ENCODE results near the gene ATL1.

Gene ATL1

DNA sequence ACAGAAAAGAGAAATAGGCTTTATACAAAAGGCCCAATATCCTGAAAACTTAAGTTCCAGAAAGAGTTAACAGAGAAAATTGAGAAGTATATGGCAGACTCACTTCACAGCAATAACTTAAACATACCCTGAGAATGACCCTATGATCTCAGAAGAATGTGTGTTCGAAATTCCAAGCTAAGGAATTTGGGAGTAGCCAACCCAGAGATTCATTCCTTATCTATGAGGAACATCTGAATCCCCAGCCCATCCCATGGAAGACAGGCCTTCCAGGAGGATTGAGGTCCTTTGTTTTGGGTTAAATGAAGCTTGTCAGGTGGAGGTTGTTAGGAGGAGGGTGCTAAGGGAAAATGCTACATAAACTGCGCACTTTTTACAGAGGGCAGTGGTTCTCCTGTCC, 115.7 kb downstream of the ATL1 start:
- TF ChIP-seq, protein P1, sequence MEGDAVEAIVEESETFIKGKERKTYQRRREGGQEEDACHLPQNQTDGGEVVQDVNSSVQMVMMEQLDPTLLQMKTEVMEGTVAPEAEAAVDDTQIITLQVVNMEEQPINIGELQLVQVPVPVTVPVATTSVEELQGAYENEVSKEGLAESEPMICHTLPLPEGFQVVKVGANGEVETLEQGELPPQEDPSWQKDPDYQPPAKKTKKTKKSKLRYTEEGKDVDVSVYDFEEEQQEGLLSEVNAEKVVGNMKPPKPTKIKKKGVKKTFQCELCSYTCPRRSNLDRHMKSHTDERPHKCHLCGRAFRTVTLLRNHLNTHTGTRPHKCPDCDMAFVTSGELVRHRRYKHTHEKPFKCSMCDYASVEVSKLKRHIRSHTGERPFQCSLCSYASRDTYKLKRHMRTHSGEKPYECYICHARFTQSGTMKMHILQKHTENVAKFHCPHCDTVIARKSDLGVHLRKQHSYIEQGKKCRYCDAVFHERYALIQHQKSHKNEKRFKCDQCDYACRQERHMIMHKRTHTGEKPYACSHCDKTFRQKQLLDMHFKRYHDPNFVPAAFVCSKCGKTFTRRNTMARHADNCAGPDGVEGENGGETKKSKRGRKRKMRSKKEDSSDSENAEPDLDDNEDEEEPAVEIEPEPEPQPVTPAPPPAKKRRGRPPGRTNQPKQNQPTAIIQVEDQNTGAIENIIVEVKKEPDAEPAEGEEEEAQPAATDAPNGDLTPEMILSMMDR (IDR thresholded peaks at IDR 0.05; ENCODE audit: low read depth, low read length): no peak
- no peak for DNase-seq

DNA sequence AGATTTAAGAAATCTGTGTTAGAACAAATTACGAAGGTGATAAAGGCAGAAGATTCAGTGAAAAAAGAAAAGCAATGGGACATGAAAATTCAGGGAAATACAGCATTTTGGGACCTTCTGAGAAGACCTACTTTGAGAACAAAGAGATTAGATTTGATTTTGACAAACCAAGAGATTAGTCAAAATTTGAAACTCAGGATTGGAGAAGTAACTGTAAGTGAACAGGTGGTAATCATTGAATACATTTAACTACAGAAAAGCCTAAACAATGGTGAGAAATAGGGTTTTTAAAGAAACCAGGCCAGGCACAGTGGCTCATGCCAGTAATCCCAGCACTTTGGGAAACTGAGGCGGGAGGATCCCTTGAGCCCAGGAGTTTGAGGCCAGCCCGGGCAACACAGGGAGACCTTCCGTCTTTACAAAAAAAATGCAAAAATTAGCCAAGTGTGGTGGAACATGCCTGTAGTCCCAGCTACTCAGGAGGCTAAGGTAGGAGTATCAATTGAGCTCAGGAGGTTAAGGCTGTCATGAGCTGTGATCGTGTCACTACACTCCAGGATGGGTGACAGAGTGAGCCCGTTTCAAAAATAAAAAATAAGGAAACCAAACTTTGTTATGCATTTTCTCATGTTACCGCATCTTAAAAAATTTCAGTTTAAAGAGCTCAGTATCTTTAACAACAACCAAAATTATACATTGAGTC, 117.0 kb downstream of the ATL1 start:
- Histone ChIP-seq H3K27me3 (no peaks in the 10 kb centered on the region), H3K4me3 (ENCODE audit: low read depth, low read length) (no peak overlapping the region), H3K4me1 (no peaks in the 10 kb centered on the region), H3K9me3 (no peaks in the 10 kb centered on the region), H3K36me3 (no peaks in the 10 kb centered on the region)
- DNase-seq: no peak
- TF ChIP-seq, protein P1 (IDR thresholded peaks at IDR 0.05; ENCODE audit: low read depth, low read length): no peak

More for the DNA sequence above, 115.7 kb downstream of the ATL1 start:
- Histone ChIP-seq H3K4me3 (ENCODE audit: low read depth, low read length) (no peak overlapping the region), H3K9me3 (no peaks in the 10 kb centered on the region), H3K4me1 (no peaks in the 10 kb centered on the region), H3K36me3 (no peaks in the 10 kb centered on the region), H3K27me3 (no peaks in the 10 kb centered on the region)

DNA sequence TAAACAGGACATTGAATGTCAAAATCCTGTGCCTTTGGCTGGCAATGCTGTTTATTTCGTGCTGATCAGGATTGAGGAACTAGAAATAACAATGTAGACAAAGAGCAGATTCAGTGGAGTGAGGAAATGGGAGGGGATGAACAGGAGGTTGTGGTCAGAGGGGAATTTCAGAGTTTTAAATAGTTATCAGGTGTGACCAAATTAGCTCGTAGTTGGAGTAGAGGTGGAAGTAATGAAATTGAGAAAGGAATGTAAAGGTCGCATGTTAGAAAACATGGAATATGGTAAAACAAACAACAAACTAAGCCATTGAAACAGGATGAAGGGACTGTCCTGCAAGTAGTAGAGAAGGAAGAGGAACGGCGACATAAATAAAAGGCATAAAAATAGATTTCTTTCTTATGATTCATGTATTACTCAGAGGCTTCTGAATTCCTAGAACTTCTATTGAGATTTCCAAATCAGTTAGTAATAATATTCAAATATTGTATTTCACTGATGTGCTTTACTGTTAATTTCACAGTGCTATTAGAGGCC, 117.7 kb downstream of the ATL1 start:
- DNase-seq: no peak
- H3K36me3 ChIP-seq: no peaks in the 10 kb centered on the region
- TF ChIP-seq, protein P1 (IDR thresholded peaks at IDR 0.05; ENCODE audit: low read depth, low read length): no peak
- H3K4me3 ChIP-seq (ENCODE audit: low read depth, low read length): no peak overlapping the region
- no peaks in the 10 kb centered on the region for H3K4me1 ChIP-seq
- H3K27me3 ChIP-seq: no peaks in the 10 kb centered on the region
- no peaks in the 10 kb centered on the region for H3K9me3 ChIP-seq

DNA sequence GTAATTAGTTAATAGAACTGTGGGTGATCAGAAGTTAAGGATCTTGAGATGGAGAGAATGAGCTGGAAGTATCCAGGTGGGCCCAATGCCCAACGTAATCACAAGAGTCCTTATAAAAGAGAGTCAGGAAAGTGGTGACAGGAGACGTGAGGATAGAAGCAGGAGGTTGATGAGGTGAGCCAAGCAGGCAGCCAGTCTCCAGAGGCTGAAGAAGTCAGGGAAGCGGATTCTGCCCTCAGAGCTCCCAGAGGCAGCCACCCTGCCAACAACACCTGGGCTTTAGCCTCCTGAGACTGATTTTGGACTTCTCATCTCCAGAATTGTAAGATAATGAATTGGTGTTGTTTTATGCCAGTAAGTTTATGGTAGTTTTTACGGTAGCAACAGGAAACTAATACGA, 118.2 kb downstream of the ATL1 start:
- H3K9me3 ChIP-seq: no peaks in the 10 kb centered on the region
- H3K36me3 ChIP-seq: no peaks in the 10 kb centered on the region
- DNase-seq: no peak
- H3K4me3 ChIP-seq (ENCODE audit: low read depth, low read length): no peak overlapping the region
- TF ChIP-seq, protein P1 (IDR thresholded peaks at IDR 0.05; ENCODE audit: low read depth, low read length): no peak
- no peaks in the 10 kb centered on the region for H3K27me3 ChIP-seq
- H3K4me1 ChIP-seq: no peaks in the 10 kb centered on the region

DNA sequence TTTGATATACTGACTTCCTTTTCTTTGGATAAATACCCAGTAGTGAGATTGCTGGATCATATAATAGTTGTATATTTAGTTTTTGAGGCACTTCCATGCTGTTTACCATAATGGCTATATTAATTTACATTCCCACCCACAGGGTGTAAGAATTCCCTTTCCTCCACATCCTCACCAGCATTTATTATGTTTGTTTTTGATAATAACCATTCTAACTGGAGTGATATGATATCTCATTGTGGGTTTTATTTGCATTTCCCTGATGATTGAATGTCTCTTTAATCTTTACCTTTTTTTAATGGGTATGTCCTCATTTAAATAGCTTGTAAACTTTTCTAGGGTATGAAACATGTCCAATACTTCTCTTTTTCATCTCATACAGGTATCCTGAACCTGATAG, 119.7 kb downstream of the ATL1 start:
- Histone ChIP-seq H3K27me3 (no peaks in the 10 kb centered on the region), H3K4me1 (no peaks in the 10 kb centered on the region), H3K36me3 (no peaks in the 10 kb centered on the region), H3K4me3 (ENCODE audit: low read depth, low read length) (no peak overlapping the region), H3K9me3 (no peaks in the 10 kb centered on the region)
- DNase-seq: no peak
- TF ChIP-seq, protein P1 (IDR thresholded peaks at IDR 0.05; ENCODE audit: low read depth, low read length): no peak
